Fibroblast of skin of right quadriceps (primary cell): ENCODE measurements around the gene STARD13.
"Not testable (repeated sequence)": the region's sequence is repeated elsewhere in the genome, so short reads cannot be mapped to it uniquely, and the experiment has no call there.

Experiments used
- DNase-seq: peaks from one replicate; pipeline ENCODE4 v3.0.0-alpha.2; 2013

The STARD13 gene

GRCh38 chr13:33176526-33176925, 109.0 kb downstream of the STARD13 start:
- no peak for DNase-seq

GRCh38 chr13:33175991-33176390, 109.6 kb downstream of the STARD13 start:
- no peak for DNase-seq

- DNase-seq: peak; percentile 82
Observed at GRCh38 chr13:33174931-33175330, 110.6 kb downstream of the STARD13 start.

- DNase-seq: no peak
Observed at GRCh38 chr13:33174491-33174890, 111.1 kb downstream of the STARD13 start.

- DNase-seq: no peak
Observed at GRCh38 chr13:33172911-33173310, 112.6 kb downstream of the STARD13 start.

- no peak for DNase-seq
Observed at GRCh38 chr13:33172400-33172799, 113.2 kb downstream of the STARD13 start.

- peak; percentile 92 for DNase-seq
Observed at GRCh38 chr13:33169273-33169980, 116.1 kb downstream of the STARD13 start.

GRCh38 chr13:33168321-33168960, 117.1 kb downstream of the STARD13 start:
- no peak for DNase-seq

- no peak for DNase-seq
Observed at GRCh38 chr13:33167491-33167890, 118.1 kb downstream of the STARD13 start.

GRCh38 chr13:33165787-33166186, 119.8 kb downstream of the STARD13 start:
- DNase-seq: no peak

GRCh38 chr13:33164331-33164730, 121.2 kb downstream of the STARD13 start:
- no peak for DNase-seq

GRCh38 chr13:33162725-33163124, 122.8 kb downstream of the STARD13 start:
- DNase-seq: not testable (repeated sequence)

- DNase-seq: no peak
Observed at GRCh38 chr13:33158816-33159215, 126.7 kb downstream of the STARD13 start.

GRCh38 chr13:33158271-33158670, 127.3 kb downstream of the STARD13 start:
- DNase-seq: no peak

GRCh38 chr13:33154911-33155310, 130.6 kb downstream of the STARD13 start:
- DNase-seq: no peak

- DNase-seq: peak; percentile 29
Observed at GRCh38 chr13:33153421-33154404, 131.8 kb downstream of the STARD13 start.

GRCh38 chr13:33152389-33152788, 133.2 kb downstream of the STARD13 start:
- no peak for DNase-seq

- DNase-seq: no peak
Observed at GRCh38 chr13:33150662-33151061, 134.9 kb downstream of the STARD13 start.

- DNase-seq: peak; percentile 39
Observed at GRCh38 chr13:33150126-33150525, 135.4 kb downstream of the STARD13 start.

- no peak for DNase-seq
Observed at GRCh38 chr13:33147832-33148231, 137.7 kb downstream of the STARD13 start.

GRCh38 chr13:33146843-33147611, 138.5 kb downstream of the STARD13 start:
- no peak for DNase-seq

GRCh38 chr13:33145667-33146066, 139.9 kb downstream of the STARD13 start:
- no peak for DNase-seq

GRCh38 chr13:33144358-33144784, 141.2 kb downstream of the STARD13 start:
- DNase-seq: no peak
